NCI-H1436 (cell line): ENCODE measurements around the gene ZNF594.
"Not testable (repeated sequence)": the region's sequence is repeated elsewhere in the genome, so short reads cannot be mapped to it uniquely, and the experiment has no call there.

Experiments
- DNase-seq: peaks from one replicate; lab custom pipeline; 2025; lab: John Stamatoyannopoulos, UW

The ZNF594 gene

GRCh38 chr17:5135726-5136579 lies 55.7 kb downstream of the ZNF594 start:
- no peak for DNase-seq

- not testable (repeated sequence) for DNase-seq
Observed at GRCh38 chr17:5135131-5135712, 56.4 kb downstream of the ZNF594 start.

DNA sequence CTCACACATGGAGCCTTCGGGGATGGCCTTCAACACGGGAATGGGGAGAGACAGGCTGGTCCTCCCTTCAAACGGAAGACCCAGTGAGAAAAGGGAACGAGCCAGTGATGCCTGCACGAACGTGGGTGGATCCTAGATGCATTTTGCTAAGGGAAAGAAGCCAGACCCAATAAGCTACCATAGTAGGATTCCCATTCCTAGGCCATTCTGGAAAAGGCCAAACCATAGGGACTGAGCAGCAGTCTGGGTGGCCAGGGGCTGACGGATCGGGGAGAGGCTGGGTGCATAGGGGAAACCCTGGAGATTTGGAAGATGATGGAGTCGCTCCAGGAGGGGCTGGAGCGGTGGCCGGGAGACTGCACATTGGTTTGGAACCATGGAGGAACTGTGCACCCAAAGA lies 57.1 kb downstream of the ZNF594 start:
- DNase-seq = not testable (repeated sequence)

- DNase-seq = not testable (repeated sequence)
Observed at GRCh38 chr17:5133961-5134360, 57.7 kb downstream of the ZNF594 start.

GRCh38 chr17:5133311-5133710 lies 58.4 kb downstream of the ZNF594 start:
- no peak for DNase-seq

- not testable (repeated sequence) for DNase-seq
Observed at GRCh38 chr17:5132503-5133225, 59.0 kb downstream of the ZNF594 start.

DNA sequence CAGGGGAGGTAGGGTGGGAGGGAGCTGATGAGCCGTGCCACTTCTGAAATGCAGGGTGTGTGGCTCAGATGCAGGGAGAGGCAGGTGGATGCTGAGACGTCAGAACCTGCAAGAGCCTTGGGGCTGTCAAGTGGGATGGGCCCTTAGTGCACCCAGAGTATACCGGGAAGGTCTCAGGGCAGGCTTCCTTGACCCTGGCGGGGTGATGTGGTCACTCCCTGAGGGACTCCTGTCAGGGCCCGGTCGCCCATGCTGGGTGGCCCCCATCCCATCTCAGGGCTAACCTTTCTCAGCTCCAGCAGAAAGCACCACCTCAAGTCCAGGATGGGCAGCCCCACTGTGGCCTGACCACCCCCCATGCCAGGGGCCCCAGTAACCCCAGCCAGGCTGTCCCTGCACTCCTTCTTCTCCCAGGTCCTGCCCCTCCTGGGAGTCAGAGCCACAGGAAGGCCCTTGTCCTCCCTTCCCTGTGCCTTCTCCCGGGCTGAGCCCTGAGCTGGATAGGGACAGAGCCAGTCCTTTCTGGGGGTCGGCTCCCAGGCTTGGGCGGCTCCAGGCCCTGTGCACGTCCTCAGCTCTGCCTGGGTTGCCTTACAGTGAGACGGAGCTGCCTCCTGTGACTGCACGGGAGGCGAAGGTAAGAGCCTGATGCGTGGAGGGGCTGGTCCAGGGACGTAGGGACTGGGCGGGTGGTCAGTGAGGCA lies 59.7 kb downstream of the ZNF594 start:
- not testable (repeated sequence) for DNase-seq

GRCh38 chr17:5131146-5131715 lies 60.4 kb downstream of the ZNF594 start:
- DNase-seq = no peak

DNA sequence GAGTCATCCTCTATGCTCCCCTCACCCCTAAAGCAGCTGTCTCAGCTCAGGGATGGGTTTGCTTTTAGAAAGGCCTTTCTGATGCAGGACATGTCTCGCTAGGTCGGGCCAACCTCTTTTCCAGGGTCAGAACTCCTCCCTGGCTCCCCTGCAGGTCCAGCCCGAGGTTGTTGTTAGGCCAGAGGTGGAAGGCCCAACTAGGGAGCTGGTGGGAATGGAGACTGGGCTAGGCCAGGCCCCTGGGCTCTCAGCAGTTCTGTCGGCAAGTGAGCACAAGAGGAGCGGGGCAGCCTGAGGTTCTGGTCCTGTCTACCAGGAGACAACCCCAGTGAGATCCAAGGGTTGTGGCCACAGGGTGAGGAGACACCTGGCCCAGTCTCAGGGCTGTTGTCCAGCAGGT lies 61.0 kb downstream of the ZNF594 start:
- not testable (repeated sequence) for DNase-seq

GRCh38 chr17:5130261-5130660 lies 61.4 kb downstream of the ZNF594 start:
- DNase-seq = not testable (repeated sequence)

DNA sequence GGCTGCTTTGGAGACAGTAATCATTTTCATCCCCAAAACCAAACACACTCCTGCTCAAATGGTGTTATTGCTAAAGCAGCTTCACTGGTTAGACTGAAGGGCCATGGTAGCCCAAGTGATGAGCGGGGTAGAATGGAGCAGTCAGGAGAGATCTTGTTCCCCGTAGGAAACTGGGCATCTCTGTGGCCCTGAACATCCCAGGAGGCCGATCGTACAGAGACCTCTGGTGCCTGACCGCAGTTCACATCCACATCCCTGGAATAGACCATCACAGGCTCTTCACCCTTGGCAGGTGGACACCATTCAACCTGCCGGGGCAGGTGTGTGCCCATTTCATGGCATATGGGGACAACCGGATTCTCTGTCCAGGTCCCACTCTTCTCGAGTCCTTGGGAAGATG lies 61.9 kb downstream of the ZNF594 start:
- DNase-seq = not testable (repeated sequence)
